GM21360 (cell line): Measurements from ENCODE around the gene DDX4.
"Not testable (repeated sequence)": the region's sequence is repeated elsewhere in the genome, so short reads cannot be mapped to it uniquely, and the experiment has no call there.

Experiments used
- ATAC-seq: cut with Tn5 transposase; IDR thresholded peaks from one replicate; pipeline ENCODE4 v1.9.1; 2021; ENCODE audit warnings: mild to moderate bottlenecking, moderate library complexity; ENCODE audit not compliant: unreplicated experiment

DDX4 gene

GRCh38 chr5:55737793-55738192 is at the start of gene DDX4:
Gene DDX4, plus strand, starts transcription at chr5:55738061. Its CDS starts 903 bp downstream, at chr5:55738964.
- ATAC-seq, result no peak

GRCh38 chr5:55691265-55692105 is 46.4 kb upstream of the DDX4 start:
- no peak for ATAC-seq

- no peak for ATAC-seq
Measured at GRCh38 chr5:55692106-55692417, 45.8 kb upstream of the DDX4 start.

GRCh38 chr5:55692509-55692908 is 45.4 kb upstream of the DDX4 start:
- ATAC-seq, result no peak

GRCh38 chr5:55694152-55694830 is 43.6 kb upstream of the DDX4 start:
- ATAC-seq, result no peak

- ATAC-seq, result not testable (repeated sequence)
Measured at GRCh38 chr5:55696704-55697103, 41.2 kb upstream of the DDX4 start.

GRCh38 chr5:55699041-55699688 is 38.7 kb upstream of the DDX4 start:
- ATAC-seq, result peak; percentile 50

- ATAC-seq, result no peak
Measured at GRCh38 chr5:55700745-55701144, 37.1 kb upstream of the DDX4 start.

- ATAC-seq, result no peak
Measured at GRCh38 chr5:55701462-55702103, 36.3 kb upstream of the DDX4 start.

GRCh38 chr5:55702598-55703345 is 35.1 kb upstream of the DDX4 start:
- ATAC-seq, result no peak

- no peak for ATAC-seq
Measured at GRCh38 chr5:55706230-55706629, 31.6 kb upstream of the DDX4 start.

GRCh38 chr5:55708732-55709131 is 29.1 kb upstream of the DDX4 start:
- no peak for ATAC-seq

GRCh38 chr5:55711507-55712022 is 26.3 kb upstream of the DDX4 start:
- ATAC-seq, result no peak

GRCh38 chr5:55712023-55712859 is 25.6 kb upstream of the DDX4 start, which contains the start of gene SLC38A9:
Gene SLC38A9, minus strand, starts transcription at chr5:55712324. Its CDS starts 14,366 bp downstream, at chr5:55697958.
- ATAC-seq, result peak; percentile 99

GRCh38 chr5:55713871-55714270 is 24.0 kb upstream of the DDX4 start:
- ATAC-seq, result no peak

- no peak for ATAC-seq
Measured at GRCh38 chr5:55714339-55714738, 23.5 kb upstream of the DDX4 start.

GRCh38 chr5:55714749-55715148 is 23.1 kb upstream of the DDX4 start:
- no peak for ATAC-seq

- no peak for ATAC-seq
Measured at GRCh38 chr5:55715519-55716078, 22.3 kb upstream of the DDX4 start.

- ATAC-seq, result not testable (repeated sequence)
Measured at GRCh38 chr5:55719026-55719425, 18.8 kb upstream of the DDX4 start.
